A673 (cell line): ENCODE measurements around the gene USH1G. TPM values are rescaled to one million over a fixed set of nuclear protein-coding genes. Genes with fewer than 3 reads are reported as not detected.

Experiments
- BruUV-seq: library from RNA; stranded (reverse); fragments of 400-500 nt; replicated peaks from 2 replicates; lab custom pipeline; 2021; lab: Mats Ljungman, UMichigan
- CTCF ChIA-PET: fragments of 300-600 bp; sonication (Branson Sonifier 250); formaldehyde crosslinking; loops from one replicate; lab custom pipeline; 2022; ENCODE audit warnings: antibody characterized with exemption; lab: Charles Lee
- POLR2A ChIA-PET: fragments of 300-600 bp; sonication (Branson Sonifier 250); formaldehyde crosslinking; loops from one replicate; lab custom pipeline; 2022; ENCODE audit warnings: antibody characterized with exemption; ENCODE audit not compliant: low non-redundant PET; lab: Charles Lee
- DNase-seq: peaks from one replicate; pipeline ENCODE4 v3.0.0-alpha.2; 2015; ENCODE audit warnings: low spot score
- H3K27ac ChIP-seq: fragments of 200-600 bp; sonication (generic); 2 replicates; pipeline ENCODE4 v1.5.1; 2016; ENCODE audit warnings: mixed run types, low read depth, mild to moderate bottlenecking, mixed read lengths, antibody characterized with exemption, low read length; ENCODE audit not compliant: poor library complexity, severe bottlenecking
- H3K27me3 ChIP-seq: fragments of 200-600 bp; sonication (generic); replicated peaks from 2 replicates; pipeline ENCODE4 v1.6.1; 2017; ENCODE audit warnings: mixed run types, low read depth, mild to moderate bottlenecking, mixed read lengths, antibody characterized with exemption, low read length; ENCODE audit not compliant: insufficient read depth, poor library complexity
- H3K36me3 ChIP-seq: fragments of 200-600 bp; sonication (generic); 2 replicates; pipeline ENCODE4 v1.6.1; 2016; ENCODE audit warnings: mixed run types, mild to moderate bottlenecking, mixed read lengths, antibody characterized with exemption, low read length; ENCODE audit not compliant: insufficient read depth, poor library complexity, severe bottlenecking
- H3K4me1 ChIP-seq: fragments of 200-600 bp; sonication (generic); 2 replicates; pipeline ENCODE4 v1.6.1; 2017; ENCODE audit warnings: mixed run types, mild to moderate bottlenecking, mixed read lengths, antibody characterized with exemption, low read length; ENCODE audit not compliant: insufficient read depth, poor library complexity, severe bottlenecking
- H3K4me3 ChIP-seq: fragments of 200-600 bp; sonication (generic); 2 replicates; pipeline ENCODE4 v1.5.1; 2016; ENCODE audit warnings: low read depth, mixed run types, mild to moderate bottlenecking, mixed read lengths, low read length; ENCODE audit not compliant: poor library complexity, severe bottlenecking
- H3K9me3 ChIP-seq: fragments of 200-600 bp; sonication (generic); 2 replicates; pipeline ENCODE4 v1.6.1; 2016; ENCODE audit warnings: mixed run types, low read depth, mild to moderate bottlenecking, mixed read lengths, antibody characterized with exemption, low read length; ENCODE audit not compliant: poor library complexity, severe bottlenecking
- EZH2 ChIP-seq: fragments of 200-600 bp; sonication (generic); IDR thresholded peaks from 2 replicates; pipeline ENCODE4 v1.6.1; 2017; ENCODE audit warnings: borderline replicate concordance, low read depth, mild to moderate bottlenecking, mixed read lengths, antibody characterized with exemption, low read length; ENCODE audit not compliant: poor library complexity, severe bottlenecking
- intact Hi-C: fragments of 100-400 bp; cut with micrococcal nuclease; formaldehyde crosslinking; loops from one replicate; pipeline ENCODE4 v1.10.0; 2022; ENCODE audit not compliant: unreplicated experiment
- total RNA-seq: library from RNA; stranded (reverse); gene quantifications from 2 replicates; pipeline ENCODE4 v1.2.3, GENCODE V29; 2021
- TF ChIP-seq, protein P1 (sequence below): fragments of 300-800, 200-600 bp; sonication (generic); conservative IDR thresholded peaks from 2 replicates; pipeline ENCODE4 v1.5.1; 2017; ENCODE audit warnings: low read depth, mild to moderate bottlenecking, antibody characterized with exemption, low read length, moderate library complexity, mixed read lengths

USH1G gene
- total RNA-seq, 1 experiment from 2014 or later = not detected

DNA sequence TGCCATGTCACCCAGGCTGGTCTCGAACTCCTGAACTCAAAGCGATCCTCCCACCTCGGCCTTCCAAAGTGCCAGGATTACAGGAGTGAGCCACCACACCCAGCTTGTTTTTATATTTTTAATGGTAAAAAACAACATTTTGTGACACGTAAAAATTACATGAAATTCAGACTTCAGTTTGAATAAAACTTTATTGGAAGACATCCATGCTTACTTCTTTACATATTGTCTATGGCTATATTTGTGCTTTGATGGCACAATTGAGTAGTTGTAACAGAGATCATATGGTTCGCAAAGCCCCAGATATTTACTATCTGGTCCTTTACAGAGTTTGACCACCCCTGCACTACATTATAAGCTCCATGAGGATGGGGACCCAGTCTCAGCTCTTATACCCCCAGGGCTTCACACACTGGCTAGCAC is 48.4 kb downstream of the USH1G start:
- no peak overlapping the region for H3K4me3 ChIP-seq
- DNase-seq = no peak
- BruUV-seq = no TSS peak
- H3K27me3 ChIP-seq = no peaks in the 10 kb centered on the region
- CTCF ChIA-PET = interaction anchor here (1.1 kb wide), 1 partner anchor 130 kb away, joined by 3 read pairs; no protein-coding TSS in a partner anchor
- no peaks in the 10 kb centered on the region for H3K36me3 ChIP-seq
- H3K4me1 ChIP-seq = peaks cover 23% of the 10 kb centered on the region
- H3K27ac ChIP-seq = no peak overlapping the region
- POLR2A ChIA-PET = no interaction called here
- TF ChIP-seq, protein P1, sequence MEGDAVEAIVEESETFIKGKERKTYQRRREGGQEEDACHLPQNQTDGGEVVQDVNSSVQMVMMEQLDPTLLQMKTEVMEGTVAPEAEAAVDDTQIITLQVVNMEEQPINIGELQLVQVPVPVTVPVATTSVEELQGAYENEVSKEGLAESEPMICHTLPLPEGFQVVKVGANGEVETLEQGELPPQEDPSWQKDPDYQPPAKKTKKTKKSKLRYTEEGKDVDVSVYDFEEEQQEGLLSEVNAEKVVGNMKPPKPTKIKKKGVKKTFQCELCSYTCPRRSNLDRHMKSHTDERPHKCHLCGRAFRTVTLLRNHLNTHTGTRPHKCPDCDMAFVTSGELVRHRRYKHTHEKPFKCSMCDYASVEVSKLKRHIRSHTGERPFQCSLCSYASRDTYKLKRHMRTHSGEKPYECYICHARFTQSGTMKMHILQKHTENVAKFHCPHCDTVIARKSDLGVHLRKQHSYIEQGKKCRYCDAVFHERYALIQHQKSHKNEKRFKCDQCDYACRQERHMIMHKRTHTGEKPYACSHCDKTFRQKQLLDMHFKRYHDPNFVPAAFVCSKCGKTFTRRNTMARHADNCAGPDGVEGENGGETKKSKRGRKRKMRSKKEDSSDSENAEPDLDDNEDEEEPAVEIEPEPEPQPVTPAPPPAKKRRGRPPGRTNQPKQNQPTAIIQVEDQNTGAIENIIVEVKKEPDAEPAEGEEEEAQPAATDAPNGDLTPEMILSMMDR = no peak
- TF ChIP-seq EZH2 = no peak
- intact Hi-C loops = no loop called here
- H3K9me3 ChIP-seq = no peaks in the 10 kb centered on the region

DNA sequence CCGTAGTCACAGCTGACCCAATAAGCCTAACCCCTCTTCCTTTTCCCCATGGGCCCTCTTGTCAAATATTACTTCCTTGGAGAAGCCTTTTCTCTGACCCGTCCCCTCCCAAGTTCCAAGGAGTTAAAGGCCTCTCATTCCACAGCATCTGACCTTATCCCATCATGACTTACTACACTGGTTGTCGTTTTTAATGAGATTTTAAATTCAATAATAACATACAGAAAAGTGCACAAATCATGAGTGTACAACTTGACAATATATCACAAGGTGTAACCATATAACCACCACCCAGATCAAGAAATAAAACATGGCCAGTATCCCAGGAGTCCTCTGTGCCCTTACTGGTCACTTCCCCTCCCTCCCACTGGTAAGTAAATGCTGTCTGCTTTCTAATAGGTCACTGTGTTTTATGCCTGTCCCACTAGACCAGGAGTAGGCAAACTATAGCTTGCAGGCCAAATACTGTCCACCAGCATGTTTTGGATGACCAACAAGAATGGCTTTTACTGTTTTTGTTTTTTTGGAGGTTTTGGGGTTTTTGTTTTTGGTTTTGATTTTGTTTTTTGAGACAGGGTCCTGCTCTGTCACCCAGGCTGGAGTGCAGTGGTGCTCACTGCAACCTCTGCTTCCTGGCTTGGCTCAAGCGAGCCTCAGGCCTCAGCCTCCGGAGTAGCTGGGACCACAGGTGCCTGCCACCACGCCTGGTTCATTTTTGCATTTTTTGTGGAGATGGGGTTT is 49.0 kb downstream of the USH1G start:
- Histone ChIP-seq H3K36me3 (no peaks in the 10 kb centered on the region), H3K27me3 (no peaks in the 10 kb centered on the region), H3K9me3 (no peaks in the 10 kb centered on the region), H3K27ac (peak overlapping the region; percentile 90), H3K4me3 (peak overlapping the region; percentile 77), H3K4me1 (peaks cover 23% of the 10 kb centered on the region)
- no peak for TF ChIP-seq EZH2
- BruUV-seq = no TSS peak
- POLR2A ChIA-PET = no interaction called here
- intact Hi-C loops = no loop called here
- no peak for DNase-seq
- CTCF ChIA-PET = interaction anchor here (0.8 to 1.5 kb wide), 3 partner anchors 87 to 130 kb away, joined by 3 to 5 read pairs (median 3); no protein-coding TSS in a partner anchor

DNA sequence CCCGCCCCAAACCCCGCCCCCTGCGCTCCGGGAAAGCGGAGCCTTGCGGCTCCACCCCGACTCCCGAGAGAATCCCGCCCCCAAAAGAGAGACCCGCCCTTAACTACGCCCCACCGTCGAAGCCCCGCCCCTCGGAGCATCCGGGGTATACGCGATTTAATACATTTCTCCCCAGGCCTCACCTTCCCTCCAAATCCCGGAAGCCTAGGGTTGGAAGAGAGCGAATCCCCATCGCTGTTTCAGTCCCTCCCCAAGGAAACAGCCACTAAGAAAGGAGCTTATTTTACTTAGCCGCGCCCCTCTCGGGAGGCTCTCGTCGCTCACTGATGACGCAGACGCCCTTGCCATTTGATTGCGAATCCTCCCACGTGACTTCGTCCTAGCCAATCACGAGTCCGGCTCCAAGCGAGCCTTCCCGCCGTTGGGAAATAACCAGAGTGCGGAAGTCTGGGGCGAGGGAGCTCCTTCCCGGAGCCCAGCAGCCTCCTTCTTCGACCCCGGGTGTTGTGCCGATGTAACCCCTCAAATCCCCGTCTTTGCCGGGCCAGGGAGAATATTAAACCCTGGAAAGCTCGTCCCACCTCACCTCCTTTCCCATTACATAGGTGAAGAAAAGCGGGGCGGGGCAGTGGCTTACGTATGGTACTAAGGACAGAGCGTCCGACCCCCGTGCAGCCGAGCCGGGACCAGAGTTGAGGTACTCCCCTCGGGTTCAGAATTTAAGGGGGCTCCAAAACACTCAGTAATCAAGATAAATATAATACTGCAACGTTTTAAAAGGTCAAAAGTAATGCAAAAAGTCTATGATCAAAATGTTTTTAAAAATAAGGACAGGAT is 49.8 kb downstream of the USH1G start:
- ChIA-PET POLR2A (interaction anchor here (0.5 to 1.2 kb wide), 5 partner anchors 80 to 583 kb away, joined by 3 to 12 read pairs (median 5); no protein-coding TSS in a partner anchor), CTCF (interaction anchor here (0.5 to 1.5 kb wide), 6 partner anchors 50 to 137 kb away, joined by 3 to 12 read pairs (median 4); partner anchors contain the start of gene CDR2L)
- intact Hi-C loops = no loop called here
- H3K4me1 ChIP-seq = peaks cover 23% of the 10 kb centered on the region
- TF ChIP-seq, protein P1 = no peak
- no peak for TF ChIP-seq EZH2
- H3K4me3 ChIP-seq = peak overlapping the region; percentile 77
- peak overlapping the region; percentile 90 for H3K27ac ChIP-seq
- peak; percentile 100 for DNase-seq
- TSS peak; percentile 98 for BruUV-seq
- H3K36me3 ChIP-seq = no peaks in the 10 kb centered on the region
- H3K27me3 ChIP-seq = no peaks in the 10 kb centered on the region
- no peaks in the 10 kb centered on the region for H3K9me3 ChIP-seq
